Right forelimb (tissue), 1 donor: Measurements from ENCODE around the gene LRRK1.

ENCODE experiments used
- DNase-seq: peaks from one replicate; pipeline ENCODE4 v3.0.0-alpha.2; 2018

LRRK1 gene

GRCh38 chr15:101009176-101009575, 90.0 kb downstream of the LRRK1 start:
- peak; percentile 28 for DNase-seq

DNA sequence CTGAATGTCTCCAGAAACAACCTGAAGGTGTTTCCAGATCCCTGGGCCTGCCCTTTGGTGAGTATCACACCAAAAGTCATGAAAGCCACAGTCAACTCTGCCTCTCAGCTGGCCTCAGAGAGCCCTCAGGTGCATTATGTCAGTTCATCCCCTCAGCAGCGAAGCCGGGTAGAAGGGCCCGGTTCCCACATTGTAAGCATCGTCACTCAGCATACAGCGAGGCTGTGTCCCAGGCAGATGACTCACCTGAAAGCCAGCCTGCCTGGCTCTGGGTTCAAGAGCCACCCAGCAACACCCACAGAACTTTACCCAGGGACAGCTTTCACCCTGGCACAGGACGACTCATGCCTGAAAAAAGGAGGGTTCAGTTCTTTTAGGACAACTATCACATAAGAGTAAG, 91.6 kb downstream of the LRRK1 start:
- DNase-seq = peak; percentile 31

DNA sequence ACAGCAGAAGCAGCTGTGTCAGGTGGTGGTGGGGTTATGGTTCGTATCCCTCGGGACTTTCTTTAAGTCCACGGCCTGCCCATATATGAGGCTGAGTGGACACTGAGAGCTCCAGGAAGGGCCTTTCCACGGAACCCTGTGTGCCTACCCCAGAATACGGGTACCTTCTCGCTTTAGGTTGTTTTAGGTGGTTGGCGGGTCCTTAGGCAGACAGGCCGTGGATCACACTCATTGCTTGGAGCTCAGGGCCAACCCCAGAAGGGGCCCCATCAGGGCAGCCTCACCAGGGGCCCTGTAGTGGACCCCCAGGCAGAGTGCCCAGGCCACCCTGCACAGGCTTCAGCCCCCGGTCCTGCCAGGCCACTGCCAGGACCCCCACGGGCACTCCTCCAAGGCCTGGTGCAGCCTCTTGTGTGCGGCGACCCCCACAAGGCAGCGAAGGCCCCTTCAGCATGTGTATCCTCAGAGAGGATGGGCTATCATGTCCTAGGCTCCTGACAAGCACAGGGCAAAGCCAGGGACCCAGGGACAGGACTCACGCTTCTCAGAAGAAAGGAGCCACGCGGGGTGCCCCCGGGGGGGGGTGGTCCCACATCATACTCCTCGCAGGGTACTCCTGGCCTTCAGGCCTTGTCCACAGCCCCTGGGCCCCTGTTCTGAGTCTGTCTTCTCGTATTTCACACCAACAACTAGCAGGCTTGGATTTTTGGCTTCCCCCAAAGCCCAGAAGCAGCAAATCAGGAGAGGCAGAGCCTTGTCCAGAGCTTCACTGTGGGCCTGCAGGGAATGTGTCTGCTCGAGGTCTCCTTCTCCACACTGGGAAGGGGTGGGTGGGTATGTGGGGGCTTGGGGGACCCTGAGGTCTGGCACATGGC, 93.4 kb downstream of the LRRK1 start:
- peak; percentile 39 for DNase-seq

GRCh38 chr15:101013201-101013550, 94.0 kb downstream of the LRRK1 start:
- peak; percentile 15 for DNase-seq

DNA sequence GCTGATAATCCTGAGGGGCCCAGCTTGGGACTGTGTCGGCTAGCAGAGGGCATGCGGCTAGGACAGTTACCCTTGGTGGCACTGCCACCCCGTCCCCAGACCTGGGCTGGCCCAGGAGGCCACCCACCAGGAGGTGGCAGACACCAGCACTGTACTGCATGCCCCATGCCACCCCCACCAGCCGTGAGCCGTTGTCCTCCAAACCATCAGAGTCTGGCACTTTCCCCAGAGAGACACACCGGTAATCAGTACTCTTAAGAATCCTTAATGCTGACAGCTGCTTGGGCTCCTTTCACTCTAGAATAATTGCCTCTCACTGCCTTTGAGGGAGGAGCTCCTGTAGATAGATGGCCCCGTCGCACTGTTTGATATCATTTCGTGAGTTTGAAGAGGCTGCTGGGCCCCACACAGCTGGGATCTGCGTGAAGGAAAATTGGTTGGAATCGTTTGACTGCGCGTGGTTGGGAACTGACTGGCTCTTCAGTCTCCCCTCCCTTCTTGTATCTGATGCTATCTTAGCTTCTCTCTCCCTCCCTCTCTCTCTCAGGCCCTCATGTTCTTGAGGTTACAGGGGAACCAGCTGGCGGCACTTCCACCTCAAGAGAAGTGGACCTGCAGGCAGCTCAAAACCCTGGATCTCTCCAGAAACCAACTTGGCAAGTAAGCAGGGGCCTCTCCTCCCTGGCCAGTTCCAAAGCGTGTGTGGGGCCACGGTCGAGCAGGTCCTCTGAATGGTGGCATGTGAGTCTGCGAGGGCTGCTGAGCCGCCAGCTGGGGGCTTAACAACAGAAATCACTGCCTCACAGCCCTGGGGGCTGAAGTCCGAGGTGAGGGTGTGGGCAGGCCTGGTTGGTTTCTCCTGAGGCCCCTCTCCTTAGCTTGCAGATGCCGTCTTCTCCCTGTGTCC, 94.9 kb downstream of the LRRK1 start:
- DNase-seq = peak; percentile 43

GRCh38 chr15:101014921-101015841, 96.0 kb downstream of the LRRK1 start:
- peak; percentile 87 for DNase-seq

DNA sequence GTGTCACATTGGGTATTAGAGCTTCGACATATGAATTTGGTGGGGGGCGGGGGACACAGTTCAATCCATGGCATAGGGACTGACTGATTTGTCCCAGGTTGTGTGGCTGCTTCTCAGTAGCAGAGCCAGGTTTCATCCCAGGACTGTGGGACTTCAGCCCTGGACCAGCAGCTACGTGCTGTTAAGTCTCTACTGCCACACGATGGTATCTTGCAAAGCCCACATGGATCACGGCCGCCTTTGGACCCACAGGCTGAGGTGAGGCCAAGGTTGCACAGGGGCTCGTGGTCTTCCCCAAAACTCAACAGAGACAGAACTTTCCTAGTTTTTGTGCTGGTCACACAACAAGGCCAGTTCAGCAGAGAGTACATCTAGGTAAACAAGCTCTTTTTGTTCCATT, 97.4 kb downstream of the LRRK1 start:
- DNase-seq = peak; percentile 18

GRCh38 chr15:101017093-101017754, 98.1 kb downstream of the LRRK1 start:
- peak; percentile 26 for DNase-seq

- DNase-seq = no peak
Observed at GRCh38 chr15:101018016-101018415, 98.9 kb downstream of the LRRK1 start.

DNA sequence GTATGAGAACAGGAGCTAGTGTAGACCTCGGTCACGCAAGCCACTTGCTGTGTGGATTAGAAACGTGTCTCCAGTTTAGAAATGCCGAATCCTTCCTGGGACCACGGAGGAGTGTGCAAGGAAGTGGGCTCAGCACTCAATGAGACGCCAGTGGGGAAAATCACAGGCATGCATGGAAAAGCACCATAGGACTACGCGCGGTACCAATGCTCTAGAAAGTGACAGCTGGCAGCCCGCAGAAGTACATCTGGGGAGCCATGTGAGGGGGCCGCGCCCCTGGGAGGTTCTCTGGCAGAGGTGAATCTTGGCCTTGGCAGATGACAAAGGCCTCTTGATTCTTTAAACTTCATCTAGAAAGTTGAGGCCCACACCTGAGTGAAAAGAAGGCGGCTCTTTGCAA, 99.3 kb downstream of the LRRK1 start:
- peak; percentile 32 for DNase-seq

GRCh38 chr15:101019366-101019896, 100.3 kb downstream of the LRRK1 start:
- DNase-seq = peak; percentile 36

GRCh38 chr15:101020451-101020850, 101.3 kb downstream of the LRRK1 start:
- DNase-seq = no peak

DNA sequence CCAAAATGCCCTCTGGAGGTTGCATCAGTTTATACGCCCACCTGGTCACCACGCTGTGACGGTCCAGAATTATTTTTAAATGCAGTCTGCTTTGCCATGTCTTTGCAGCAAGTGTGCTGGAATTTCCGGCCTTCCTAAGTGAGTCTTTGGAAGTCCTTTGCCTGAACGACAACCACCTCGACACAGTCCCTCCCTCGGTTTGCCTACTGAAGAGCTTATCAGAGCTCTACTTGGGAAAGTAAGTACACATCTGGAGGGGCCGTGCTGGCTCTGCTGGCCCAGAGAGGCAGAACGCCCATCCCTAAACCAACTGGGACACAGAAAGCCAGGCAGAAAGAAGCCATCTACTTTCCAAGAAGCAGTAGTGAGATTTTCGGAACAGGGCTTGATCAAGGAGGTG, 101.8 kb downstream of the LRRK1 start:
- DNase-seq = peak; percentile 25

DNA sequence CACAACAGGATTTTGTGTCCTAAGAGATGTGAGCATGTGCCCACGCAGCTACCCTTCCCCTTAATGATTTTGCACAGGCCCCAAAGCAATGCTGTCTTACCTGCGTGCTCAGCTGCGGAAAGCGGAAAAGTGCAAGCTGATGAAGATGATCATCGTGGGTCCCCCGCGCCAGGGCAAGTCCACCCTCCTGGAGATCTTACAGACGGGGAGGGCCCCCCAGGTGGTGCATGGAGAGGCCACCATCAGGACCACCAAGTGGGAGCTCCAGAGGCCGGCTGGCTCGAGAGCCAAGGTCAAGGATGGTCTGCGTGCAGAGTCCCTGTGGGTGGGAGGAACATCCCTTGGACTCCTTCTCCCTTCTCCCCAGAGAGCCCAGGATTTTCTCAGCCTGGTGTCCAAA, 103.1 kb downstream of the LRRK1 start:
- peak; percentile 40 for DNase-seq

DNA sequence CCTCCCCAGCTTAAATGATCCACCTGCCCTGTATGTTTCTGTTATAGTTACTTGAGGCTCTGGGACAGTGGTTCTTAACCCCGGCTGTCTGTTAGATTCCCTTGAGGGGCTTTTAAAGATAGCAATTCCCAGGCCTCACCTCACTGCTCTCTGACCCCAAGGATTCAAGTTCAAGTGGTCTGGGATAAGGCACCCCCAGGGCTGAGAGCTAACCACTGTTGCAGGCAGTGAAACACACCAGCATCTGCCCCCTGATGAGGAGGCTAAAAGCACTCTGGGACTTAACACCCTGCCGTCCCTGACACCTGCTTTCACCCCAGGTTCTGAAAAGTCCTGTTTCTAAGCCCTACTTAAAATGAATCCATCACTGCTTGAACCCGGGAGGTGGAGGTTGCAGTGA, 103.7 kb downstream of the LRRK1 start:
- DNase-seq = peak; percentile 11

GRCh38 chr15:101023501-101024072, 104.4 kb downstream of the LRRK1 start:
- peak; percentile 39 for DNase-seq

GRCh38 chr15:101024073-101024695, 105.0 kb downstream of the LRRK1 start:
- DNase-seq = peak; percentile 59

DNA sequence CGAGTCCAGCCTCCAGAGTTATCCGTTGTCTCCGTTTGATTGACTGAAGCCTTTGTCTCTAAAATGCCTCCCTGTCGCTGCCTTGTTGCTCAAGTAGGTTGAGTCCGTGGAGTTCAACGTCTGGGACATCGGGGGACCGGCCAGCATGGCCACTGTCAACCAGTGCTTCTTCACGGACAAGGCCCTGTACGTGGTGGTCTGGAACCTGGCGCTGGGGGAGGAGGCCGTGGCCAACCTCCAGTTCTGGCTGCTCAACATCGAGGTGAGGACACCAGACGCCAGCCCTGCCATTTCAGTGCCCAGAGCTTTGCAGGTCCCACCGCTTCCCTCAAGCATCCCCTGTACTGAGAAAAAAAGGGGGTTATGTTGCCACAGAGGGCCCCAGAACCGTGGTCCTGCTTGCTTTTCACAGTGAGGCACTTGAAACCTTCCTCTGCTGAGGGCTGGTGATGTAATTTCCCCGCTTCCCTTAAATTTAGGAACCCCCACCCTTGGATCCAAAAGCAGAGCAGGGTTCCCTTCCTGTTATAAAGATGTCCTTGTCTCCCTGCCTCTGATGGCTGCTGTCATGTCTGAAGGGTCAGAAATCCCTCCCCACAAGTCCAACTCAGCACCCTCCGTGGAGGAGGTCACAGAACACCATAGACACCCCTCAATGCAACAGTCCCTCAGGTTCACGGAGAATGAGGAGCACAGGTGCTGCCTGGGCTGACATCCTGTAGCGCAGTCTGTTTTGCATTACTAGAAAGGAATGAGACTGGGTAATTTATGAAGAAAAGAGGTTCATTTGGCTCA, 105.7 kb downstream of the LRRK1 start:
- DNase-seq = peak; percentile 43

- DNase-seq = peak; percentile 4
Observed at GRCh38 chr15:101025501-101025885, 106.3 kb downstream of the LRRK1 start.
